Activated CD8-positive, alpha-beta memory T cell treated with anti-CD3 and anti-CD28 coated beads, Interleukin-2, amount 50 U/mL, for 1 hour (primary cell): ENCODE measurements around the gene B4GALT6.

ENCODE experiments used
- DNase-seq: peaks from one replicate; pipeline ENCODE4 v3.0.0-alpha.2; 2020; ENCODE audit errors: extremely low read depth

Gene B4GALT6

DNA sequence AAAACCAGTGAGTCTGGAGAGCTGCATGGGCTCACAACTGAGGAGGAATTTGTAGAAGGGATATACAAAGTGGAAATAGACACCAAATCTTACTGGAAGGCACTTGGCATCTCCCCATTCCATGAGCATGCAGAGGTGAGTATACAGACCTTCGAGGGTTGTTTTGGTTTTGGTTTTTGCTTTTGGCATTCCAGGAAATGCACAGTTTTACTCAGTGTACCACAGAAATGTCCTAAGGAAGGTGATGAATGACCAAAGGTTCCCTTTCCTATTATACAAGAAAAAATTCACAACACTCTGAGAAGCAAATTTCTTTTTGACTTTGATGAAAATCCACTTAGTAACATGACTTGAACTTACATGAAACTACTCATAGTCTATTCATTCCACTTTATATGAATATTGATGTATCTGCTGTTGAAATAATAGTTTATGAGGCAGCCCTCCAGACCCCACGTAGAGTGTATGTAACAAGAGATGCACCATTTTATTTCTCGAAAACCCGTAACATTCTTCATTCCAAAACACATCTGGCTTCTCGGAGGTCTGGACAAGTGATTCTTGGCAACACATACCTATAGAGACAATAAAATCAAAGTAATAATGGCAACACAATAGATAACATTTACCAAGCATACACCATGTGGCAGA, 89.1 kb downstream of the B4GALT6 start:
- DNase-seq, result no peak

DNA sequence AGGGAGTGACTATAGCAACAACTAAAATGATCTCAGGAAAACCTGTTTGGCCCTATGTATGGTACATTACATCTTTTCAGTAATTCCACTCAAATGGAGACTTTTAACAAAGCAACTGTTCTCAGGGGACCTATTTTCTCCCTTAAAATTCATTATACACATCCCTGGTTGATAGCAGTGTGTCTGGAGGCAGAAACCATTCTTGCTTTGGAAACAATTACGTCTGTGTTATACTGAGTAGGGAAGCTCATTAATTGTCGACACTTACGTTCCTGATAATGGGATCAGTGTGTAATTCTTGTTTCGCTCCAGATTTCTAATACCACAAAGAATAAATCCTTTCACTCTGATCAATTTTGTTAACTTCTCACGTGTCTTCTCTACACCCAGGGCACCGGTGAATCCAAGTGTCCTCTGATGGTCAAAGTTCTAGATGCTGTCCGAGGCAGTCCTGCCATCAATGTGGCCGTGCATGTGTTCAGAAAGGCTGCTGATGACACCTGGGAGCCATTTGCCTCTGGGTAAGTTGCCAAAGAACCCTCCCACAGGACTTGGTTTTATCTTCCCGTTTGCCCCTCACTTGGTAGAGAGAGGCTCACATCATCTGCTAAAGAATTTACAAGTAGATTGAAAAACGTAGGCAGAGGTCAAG, 91.7 kb downstream of the B4GALT6 start:
- no peak for DNase-seq

DNA sequence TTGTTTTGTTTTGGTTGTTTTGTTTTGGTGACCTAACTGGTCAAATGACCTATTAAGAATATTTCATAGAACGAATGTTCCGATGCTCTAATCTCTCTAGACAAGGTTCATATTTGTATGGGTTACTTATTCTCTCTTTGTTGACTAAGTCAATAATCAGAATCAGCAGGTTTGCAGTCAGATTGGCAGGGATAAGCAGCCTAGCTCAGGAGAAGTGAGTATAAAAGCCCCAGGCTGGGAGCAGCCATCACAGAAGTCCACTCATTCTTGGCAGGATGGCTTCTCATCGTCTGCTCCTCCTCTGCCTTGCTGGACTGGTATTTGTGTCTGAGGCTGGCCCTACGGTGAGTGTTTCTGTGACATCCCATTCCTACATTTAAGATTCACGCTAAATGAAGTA, 92.8 kb downstream of the B4GALT6 start, which contains the start of gene TTR:
TTR (plus strand) TSS at position 250 of the 400 bp plus-strand sequence; CDS start at position 276, 26 bp downstream.
- no peak for DNase-seq

GRCh38 chr18:31591113-31591512, 93.3 kb downstream of the B4GALT6 start:
- no peak for DNase-seq

DNA sequence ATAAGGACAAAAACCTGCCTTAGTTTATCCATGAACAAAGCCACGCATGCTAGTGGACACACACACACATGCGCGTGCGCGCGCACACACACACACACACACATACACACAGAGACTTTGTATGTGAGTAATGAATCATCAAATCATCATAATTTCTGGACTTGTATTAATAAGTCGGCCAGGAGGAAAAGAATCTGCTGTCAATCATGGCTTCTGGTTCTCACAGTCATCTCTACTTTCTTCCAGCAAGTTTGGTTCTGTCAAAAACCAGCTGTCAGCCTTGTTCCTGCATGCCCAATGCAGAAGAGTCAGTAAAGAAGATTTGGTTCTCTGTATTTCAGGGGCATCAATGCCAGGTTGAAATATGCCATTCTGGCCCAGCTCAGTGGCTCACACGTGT, 93.8 kb downstream of the B4GALT6 start:
- no peak for DNase-seq

- DNase-seq, result no peak
These were observed 96.9 kb downstream of the B4GALT6 start for GRCh38 chr18:31587529-31587928.

DNA sequence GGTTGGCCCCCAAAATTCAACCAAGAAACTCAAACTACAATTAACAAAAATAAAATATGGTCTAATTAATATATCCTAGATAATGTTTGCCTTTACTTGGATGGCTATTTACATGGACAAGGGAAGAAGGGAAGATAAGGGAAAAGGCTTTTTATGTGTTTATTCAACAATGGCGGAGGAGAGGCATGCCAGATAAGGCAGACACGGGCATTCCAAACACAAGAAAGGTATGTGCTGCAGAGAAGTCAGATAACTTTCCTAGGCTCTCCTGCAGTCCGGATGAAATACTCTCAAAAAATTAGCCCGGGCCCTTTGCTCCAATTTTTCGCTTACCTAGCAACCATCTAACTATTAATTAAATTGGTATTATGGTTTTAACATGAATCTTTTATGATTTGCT, 97.8 kb downstream of the B4GALT6 start:
- no peak for DNase-seq

GRCh38 chr18:31585991-31586390, 98.4 kb downstream of the B4GALT6 start:
- no peak for DNase-seq

DNA sequence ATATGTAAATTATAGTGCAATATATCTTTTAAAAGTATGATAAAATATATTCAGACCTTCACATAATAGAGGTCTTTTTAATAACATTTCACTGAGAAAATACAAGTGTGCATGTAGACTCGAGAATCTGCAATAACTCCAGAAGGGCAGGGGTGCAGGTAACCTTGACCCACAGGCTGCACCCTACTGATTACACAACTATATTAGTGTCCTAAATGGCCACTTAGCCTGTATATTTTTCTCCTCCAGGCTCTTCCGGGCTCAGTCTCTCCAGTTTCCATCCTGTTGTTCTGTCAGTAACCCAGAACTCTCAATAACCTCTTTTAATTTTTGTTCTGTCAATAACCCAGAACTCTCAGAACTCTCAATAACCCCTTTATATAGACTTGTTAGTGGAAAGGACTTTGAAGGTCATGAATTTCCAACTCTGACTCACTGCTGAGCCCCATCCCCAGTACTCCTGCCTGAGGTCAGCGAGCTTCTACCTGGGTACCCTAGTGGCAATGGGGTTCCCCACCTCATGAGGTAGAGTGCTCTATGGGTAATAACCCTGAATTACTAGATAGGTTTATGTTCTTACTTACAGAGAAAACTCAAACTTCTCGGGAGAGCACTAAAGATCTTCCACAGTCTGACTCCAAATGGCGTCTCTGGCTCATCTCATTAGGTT, 101.1 kb downstream of the B4GALT6 start:
- DNase-seq, result no peak

- no peak for DNase-seq
These were observed 102.7 kb downstream of the B4GALT6 start for GRCh38 chr18:31581498-31582197.

GRCh38 chr18:31579375-31579774, 105.0 kb downstream of the B4GALT6 start:
- no peak for DNase-seq

DNA sequence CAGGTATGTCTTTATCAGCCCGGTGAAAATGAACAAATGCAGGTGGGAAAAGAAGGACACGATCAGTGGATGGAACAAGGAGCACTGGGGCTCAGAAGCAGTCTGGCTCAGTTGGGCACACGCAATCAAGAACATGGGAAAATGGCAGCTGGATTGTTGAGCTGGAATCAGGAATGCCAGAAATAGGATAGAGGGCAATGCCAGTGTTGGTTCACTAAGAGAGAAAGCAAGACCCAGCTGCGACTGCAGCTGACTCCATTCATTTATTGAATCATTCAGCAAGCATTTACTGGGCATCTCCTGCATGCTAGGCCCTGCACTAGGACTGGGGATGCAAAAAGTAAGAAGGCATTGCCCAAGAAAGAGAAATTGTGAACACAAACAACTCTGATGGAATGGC, 106.3 kb downstream of the B4GALT6 start:
- no peak for DNase-seq

- DNase-seq, result no peak
These were observed 107.2 kb downstream of the B4GALT6 start for GRCh38 chr18:31577195-31577594.

- DNase-seq, result no peak
These were observed 107.7 kb downstream of the B4GALT6 start for GRCh38 chr18:31576670-31577069.

DNA sequence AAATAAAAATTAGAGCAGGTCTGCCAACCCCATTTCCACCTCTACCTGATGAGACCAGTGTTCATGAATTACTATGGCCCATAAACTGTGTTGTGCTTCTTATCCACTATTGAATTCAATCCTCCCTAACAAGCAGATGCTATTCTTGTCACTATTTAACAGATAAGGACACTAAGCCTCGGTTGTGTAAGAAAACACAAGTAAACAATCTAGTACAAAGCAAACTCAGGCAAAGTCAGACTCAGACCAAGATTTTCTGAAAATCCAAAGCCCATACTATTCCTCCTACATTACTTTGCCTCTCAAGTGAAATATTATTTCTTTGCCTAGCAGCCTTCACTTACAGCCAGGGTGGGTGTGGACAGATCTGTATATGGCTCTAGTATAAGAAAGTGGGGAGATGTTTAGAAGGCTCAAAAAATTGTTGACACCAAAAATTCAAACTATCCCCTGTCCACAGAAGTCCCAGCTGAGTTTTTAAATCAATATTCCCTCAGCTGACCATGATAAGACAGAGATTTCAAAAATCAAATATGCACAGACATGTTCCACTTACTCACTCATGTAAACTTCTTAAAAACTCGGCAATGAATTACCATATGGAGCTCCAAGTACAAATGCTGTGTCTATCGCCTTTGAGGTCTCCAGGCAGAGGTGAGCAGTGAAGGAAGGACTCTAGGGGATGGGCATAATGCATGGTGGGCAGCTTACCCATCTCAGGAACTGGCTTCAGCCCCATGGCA, 108.7 kb downstream of the B4GALT6 start:
- DNase-seq, result no peak

GRCh38 chr18:31574359-31574758, 110.0 kb downstream of the B4GALT6 start:
- DNase-seq, result no peak
